GM19351 (cell line): ENCODE measurements around the gene EBNA1BP2.
"Not testable (repeated sequence)": the region's sequence is repeated elsewhere in the genome, so short reads cannot be mapped to it uniquely, and the experiment has no call there.

Experiments used
- ATAC-seq: cut with Tn5 transposase; IDR thresholded peaks from one replicate; pipeline ENCODE4 v1.9.1; 2021; ENCODE audit warnings: mild to moderate bottlenecking, moderate library complexity; ENCODE audit not compliant: unreplicated experiment

The EBNA1BP2 gene

GRCh38 chr1:43171876-43172526, at the start of gene EBNA1BP2, which contains the start of gene CFAP57:
Gene EBNA1BP2 (minus strand): TSS chr1:43172290. CDS start chr1:43172118, 172 bp downstream.
Gene CFAP57 (plus strand): TSS chr1:43172330. CDS start chr1:43172754, 424 bp downstream.
- peak; percentile 93 for ATAC-seq

- ATAC-seq, result no peak
Measured at GRCh38 chr1:43221797-43222196, 49.7 kb upstream of the EBNA1BP2 start.

GRCh38 chr1:43220905-43221778, 49.1 kb upstream of the EBNA1BP2 start:
- ATAC-seq, result peak; percentile 85

- no peak for ATAC-seq
Measured at GRCh38 chr1:43217747-43218146, 45.7 kb upstream of the EBNA1BP2 start.

- ATAC-seq, result no peak
Measured at GRCh38 chr1:43214501-43215444, 42.7 kb upstream of the EBNA1BP2 start.

- ATAC-seq, result not testable (repeated sequence)
Measured at GRCh38 chr1:43208277-43208676, 36.2 kb upstream of the EBNA1BP2 start.

- ATAC-seq, result no peak
Measured at GRCh38 chr1:43207229-43207853, 35.3 kb upstream of the EBNA1BP2 start.

GRCh38 chr1:43206600-43207228, 34.6 kb upstream of the EBNA1BP2 start:
- no peak for ATAC-seq

GRCh38 chr1:43205671-43206070, 33.6 kb upstream of the EBNA1BP2 start:
- ATAC-seq, result no peak

- no peak for ATAC-seq
Measured at GRCh38 chr1:43204394-43204793, 32.3 kb upstream of the EBNA1BP2 start.

- no peak for ATAC-seq
Measured at GRCh38 chr1:43203859-43204258, 31.8 kb upstream of the EBNA1BP2 start.

- no peak for ATAC-seq
Measured at GRCh38 chr1:43199093-43199726, 27.1 kb upstream of the EBNA1BP2 start.

GRCh38 chr1:43197343-43198127, 25.4 kb upstream of the EBNA1BP2 start:
- ATAC-seq, result no peak

GRCh38 chr1:43194509-43194908, 22.4 kb upstream of the EBNA1BP2 start:
- no peak for ATAC-seq

- no peak for ATAC-seq
Measured at GRCh38 chr1:43188106-43188505, 16.0 kb upstream of the EBNA1BP2 start.

- ATAC-seq, result no peak
Measured at GRCh38 chr1:43184995-43185394, 12.9 kb upstream of the EBNA1BP2 start.

GRCh38 chr1:43184388-43184787, 12.3 kb upstream of the EBNA1BP2 start:
- ATAC-seq, result no peak

- ATAC-seq, result no peak
Measured at GRCh38 chr1:43177691-43178090, 5.6 kb upstream of the EBNA1BP2 start.

- ATAC-seq, result no peak
Measured at GRCh38 chr1:43174873-43175272, 2.8 kb upstream of the EBNA1BP2 start.
